ENCODE results near the gene AXIN1.

DNA sequence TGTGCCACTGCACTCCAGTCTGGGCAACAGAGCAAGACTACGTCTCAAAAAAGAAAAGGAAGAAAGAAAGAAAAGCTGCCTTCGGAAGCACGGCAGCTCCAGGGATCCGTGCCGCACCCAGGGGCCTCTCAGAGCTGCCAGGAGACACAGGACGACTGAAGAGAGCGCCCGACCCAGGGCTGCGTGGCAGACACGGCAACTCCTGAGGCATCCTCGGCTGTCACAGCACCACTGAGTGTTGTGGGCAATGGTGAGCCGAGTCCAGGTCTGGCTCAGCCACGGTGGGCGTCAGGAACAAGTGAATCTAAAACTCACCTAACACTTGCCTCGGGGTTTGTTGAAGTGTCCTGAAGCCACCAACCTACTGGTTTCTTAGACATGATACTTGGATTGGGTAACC, 40.8 kb downstream of the AXIN1 start:
- TF ChIP-seq CTCF (IDR thresholded peaks at IDR 0.05) = no peak
- no peak for TF ChIP-seq POLR2A (IDR thresholded peaks at IDR 0.05; ENCODE audit: low read length)
- TF ChIP-seq ESRRA (IDR thresholded peaks at IDR 0.05; ENCODE audit: borderline replicate concordance, low read length) = no peak
- no peak for TF ChIP-seq ZSCAN20 (CRISPR knock-in tag; IDR thresholded peaks at IDR 0.05)
- TF ChIP-seq JUN (IDR thresholded peaks at IDR 0.05) = no peak
- TF ChIP-seq RFX5 (IDR thresholded peaks at IDR 0.05) = no peak
- TF ChIP-seq MYC (IDR thresholded peaks at IDR 0.05; ENCODE audit: borderline replicate concordance, low read length) = no peak
- no peak for TF ChIP-seq MAZ (IDR thresholded peaks at IDR 0.05; ENCODE audit: borderline replicate concordance, low read depth, low read length)
